Activated CD8-positive, alpha-beta T cell treated with anti-CD3 and anti-CD28 coated beads, Interleukin-2, amount 10 ng/mL, durations not matched to agents 7 days and 5 days (primary cell): ENCODE measurements around the gene DCAF4L1. TPM values are rescaled to one million over a fixed set of nuclear protein-coding genes. Genes with fewer than 3 reads are reported as not detected.

ENCODE experiments used
- ATAC-seq: fragments of 150-1000 bp; cut with Tn5 transposase; one replicate; pipeline ENCODE4 v1.10.0; 2021; ENCODE audit warnings: moderate library complexity
- CTCF ChIA-PET: fragments of 350-600 bp; sonication (Branson Sonifier 250); formaldehyde crosslinking; loops from one replicate; lab custom pipeline; 2021; ENCODE audit warnings: antibody characterized with exemption; lab: Charles Lee
- POLR2A ChIA-PET: fragments of 350-600 bp; sonication (Branson Sonifier 250); formaldehyde crosslinking; loops from one replicate; lab custom pipeline; 2021; ENCODE audit warnings: antibody characterized with exemption; lab: Charles Lee
- DNase-seq: peaks from one replicate; pipeline ENCODE4 v3.0.0-alpha.2; 2020
- H3K27ac Mint-ChIP-seq: one replicate; pipeline ENCODE4 v1.8.0; 2021; ENCODE audit warnings: mild to moderate bottlenecking, mixed read lengths
- H3K27me3 Mint-ChIP-seq: one replicate; pipeline ENCODE4 v1.8.0; 2021; ENCODE audit warnings: low read depth, mixed read lengths
- H3K36me3 Mint-ChIP-seq: one replicate; pipeline ENCODE4 v1.8.0; 2021; ENCODE audit warnings: low read depth, mixed read lengths
- H3K4me1 Mint-ChIP-seq: one replicate; pipeline ENCODE4 v1.8.0; 2021; ENCODE audit warnings: low read depth, mixed read lengths
- H3K4me3 Mint-ChIP-seq: one replicate; pipeline ENCODE4 v1.8.0; 2021; ENCODE audit warnings: mild to moderate bottlenecking, mixed read lengths
- H3K9me3 Mint-ChIP-seq: one replicate; pipeline ENCODE4 v1.8.0; 2022; ENCODE audit warnings: mixed read lengths; ENCODE audit not compliant: insufficient read depth
- total RNA-seq, 2 experiments: library from RNA; stranded (reverse); gene quantifications; one replicate each; pipeline ENCODE4 v1.2.3, GENCODE V29; 2021

The DCAF4L1 gene
- total RNA-seq, 2 experiments from 2014 or later, result 0.21 to 0.32 TPM

GRCh38 chr4:41990365-41991111 lies 9.0 kb downstream of the DCAF4L1 start, which contains the start of gene SLC30A9:
Gene SLC30A9, plus strand, starts transcription at chr4:41990530. Its CDS starts 122 bp downstream, at chr4:41990652.
- ChIA-PET POLR2A (interaction anchor here (0.6 to 1.7 kb wide), 7 partner anchors 12 to 403 kb away, joined by 3 to 7 read pairs (median 3); partner anchors contain the start of gene TMEM33), CTCF (interaction anchor here (0.7 to 3.0 kb wide), 6 partner anchors 13 to 56 kb away, joined by 3 to 10 read pairs (median 3); partner anchors contain the start of gene TMEM33)
- H3K36me3 Mint-ChIP-seq, result peaks cover 8% of the 10 kb centered on the region
- no peaks in the 10 kb centered on the region for H3K27me3 Mint-ChIP-seq
- peaks cover 25% of the 10 kb centered on the region for H3K4me1 Mint-ChIP-seq
- peak within 1 kb of the TSS; percentile 90 for H3K4me3 Mint-ChIP-seq
- ATAC-seq (peak; percentile 94), DNase-seq (peak; percentile 96)
- H3K27ac Mint-ChIP-seq, result peak within 1 kb of the TSS; percentile 91
- no peaks in the 10 kb centered on the region for H3K9me3 Mint-ChIP-seq

GRCh38 chr4:41991916-41992767 lies 10.6 kb downstream of the DCAF4L1 start:
- no peak for ATAC-seq
- CTCF ChIA-PET, result interaction anchor here (3.0 kb wide), 1 partner anchor 35 kb away, joined by 10 read pairs; no protein-coding TSS in a partner anchor
- H3K4me3 Mint-ChIP-seq, result peak overlapping the region; percentile 90
- H3K36me3 Mint-ChIP-seq, result peaks cover 8% of the 10 kb centered on the region
- H3K27ac Mint-ChIP-seq, result no peak overlapping the region
- no peaks in the 10 kb centered on the region for H3K9me3 Mint-ChIP-seq
- no peak for DNase-seq
- peaks cover 25% of the 10 kb centered on the region for H3K4me1 Mint-ChIP-seq
- H3K27me3 Mint-ChIP-seq, result no peaks in the 10 kb centered on the region
- POLR2A ChIA-PET, result interaction anchor here (1.7 kb wide), 1 partner anchor 16 kb away, joined by 7 read pairs; no protein-coding TSS in a partner anchor

GRCh38 chr4:41992967-41993857 lies 11.7 kb downstream of the DCAF4L1 start:
- ChIA-PET POLR2A (no interaction called here), CTCF (no interaction called here)
- Mint-ChIP-seq H3K36me3 (peaks cover 8% of the 10 kb centered on the region), H3K27me3 (no peaks in the 10 kb centered on the region), H3K9me3 (no peaks in the 10 kb centered on the region), H3K4me3 (no peak overlapping the region), H3K4me1 (peaks cover 25% of the 10 kb centered on the region), H3K27ac (no peak overlapping the region)
- no peak for DNase-seq
- no peak for ATAC-seq

GRCh38 chr4:41994461-41994985 lies 13.0 kb downstream of the DCAF4L1 start:
- peaks cover 8% of the 10 kb centered on the region for H3K36me3 Mint-ChIP-seq
- H3K27ac Mint-ChIP-seq, result no peak overlapping the region
- no peak overlapping the region for H3K4me3 Mint-ChIP-seq
- no peaks in the 10 kb centered on the region for H3K27me3 Mint-ChIP-seq
- ChIA-PET POLR2A (no interaction called here), CTCF (interaction anchor here (1.6 kb wide), 1 partner anchor 10 kb away, joined by 4 read pairs; no protein-coding TSS in a partner anchor)
- H3K4me1 Mint-ChIP-seq, result peaks cover 19% of the 10 kb centered on the region
- DNase-seq (no peak), ATAC-seq (no peak)
- no peaks in the 10 kb centered on the region for H3K9me3 Mint-ChIP-seq

- no peak overlapping the region for H3K4me3 Mint-ChIP-seq
- ChIA-PET POLR2A (no interaction called here), CTCF (no interaction called here)
- DNase-seq (no peak), ATAC-seq (no peak)
- H3K9me3 Mint-ChIP-seq, result no peaks in the 10 kb centered on the region
- peaks cover 7% of the 10 kb centered on the region for H3K36me3 Mint-ChIP-seq
- no peaks in the 10 kb centered on the region for H3K27me3 Mint-ChIP-seq
- peaks cover 1% of the 10 kb centered on the region for H3K4me1 Mint-ChIP-seq
- H3K27ac Mint-ChIP-seq, result no peak overlapping the region
Measured at GRCh38 chr4:41998019-41998418, 16.5 kb downstream of the DCAF4L1 start.

GRCh38 chr4:41999321-41999720 lies 17.8 kb downstream of the DCAF4L1 start:
- DNase-seq (no peak), ATAC-seq (no peak)
- Mint-ChIP-seq H3K4me3 (no peak overlapping the region), H3K27ac (no peak overlapping the region), H3K4me1 (peaks cover 1% of the 10 kb centered on the region), H3K27me3 (no peaks in the 10 kb centered on the region), H3K9me3 (no peaks in the 10 kb centered on the region), H3K36me3 (peaks cover 18% of the 10 kb centered on the region)
- ChIA-PET CTCF (no interaction called here), POLR2A (no interaction called here)

- peaks cover 51% of the 10 kb centered on the region for H3K36me3 Mint-ChIP-seq
Measured at GRCh38 chr4:42008011-42008786, 26.6 kb downstream of the DCAF4L1 start.

GRCh38 chr4:42015438-42015837 lies 33.9 kb downstream of the DCAF4L1 start:
- POLR2A ChIA-PET, result no interaction called here
- H3K4me3 Mint-ChIP-seq, result no peak overlapping the region
- no peaks in the 10 kb centered on the region for H3K9me3 Mint-ChIP-seq
- ATAC-seq, result no peak
- CTCF ChIA-PET, result no interaction called here
- H3K27ac Mint-ChIP-seq, result no peak overlapping the region
- no peak for DNase-seq
- H3K4me1 Mint-ChIP-seq, result no peaks in the 10 kb centered on the region
- peaks cover 35% of the 10 kb centered on the region for H3K36me3 Mint-ChIP-seq
- no peaks in the 10 kb centered on the region for H3K27me3 Mint-ChIP-seq

More at GRCh38 chr4:42008011-42008786, 26.6 kb downstream of the DCAF4L1 start:
- Mint-ChIP-seq H3K4me3 (no peak overlapping the region), H3K27ac (no peak overlapping the region), H3K27me3 (no peaks in the 10 kb centered on the region), H3K4me1 (no peaks in the 10 kb centered on the region), H3K9me3 (no peaks in the 10 kb centered on the region)
- no peak for DNase-seq
- ChIA-PET POLR2A (no interaction called here), CTCF (no interaction called here)
- no peak for ATAC-seq

- Mint-ChIP-seq H3K9me3 (no peaks in the 10 kb centered on the region), H3K4me3 (no peak overlapping the region), H3K4me1 (no peaks in the 10 kb centered on the region), H3K27me3 (no peaks in the 10 kb centered on the region), H3K27ac (no peak overlapping the region), H3K36me3 (peaks cover 30% of the 10 kb centered on the region)
- DNase-seq (no peak), ATAC-seq (no peak)
- ChIA-PET CTCF (no interaction called here), POLR2A (no interaction called here)
Measured at GRCh38 chr4:42018451-42018850, 36.9 kb downstream of the DCAF4L1 start.
